HL-60/S4 treated with phorbol 12-myristate 13-acetate at 8.2 ng/mL for 4 days and 3 days (cell line): ENCODE data around the gene DSC1.
"Not testable (repeated sequence)": the region's sequence is repeated elsewhere in the genome, so short reads cannot be mapped to it uniquely, and the experiment has no call there.

Experiments
- in situ Hi-C: fragments of 300-500 bp; cut with MboI; formaldehyde crosslinking; loops from 2 replicates; pipeline ENCODE4 v1.15.0; 2022; ENCODE audit warnings: low sequenced_read_pairs

The DSC1 gene

DNA sequence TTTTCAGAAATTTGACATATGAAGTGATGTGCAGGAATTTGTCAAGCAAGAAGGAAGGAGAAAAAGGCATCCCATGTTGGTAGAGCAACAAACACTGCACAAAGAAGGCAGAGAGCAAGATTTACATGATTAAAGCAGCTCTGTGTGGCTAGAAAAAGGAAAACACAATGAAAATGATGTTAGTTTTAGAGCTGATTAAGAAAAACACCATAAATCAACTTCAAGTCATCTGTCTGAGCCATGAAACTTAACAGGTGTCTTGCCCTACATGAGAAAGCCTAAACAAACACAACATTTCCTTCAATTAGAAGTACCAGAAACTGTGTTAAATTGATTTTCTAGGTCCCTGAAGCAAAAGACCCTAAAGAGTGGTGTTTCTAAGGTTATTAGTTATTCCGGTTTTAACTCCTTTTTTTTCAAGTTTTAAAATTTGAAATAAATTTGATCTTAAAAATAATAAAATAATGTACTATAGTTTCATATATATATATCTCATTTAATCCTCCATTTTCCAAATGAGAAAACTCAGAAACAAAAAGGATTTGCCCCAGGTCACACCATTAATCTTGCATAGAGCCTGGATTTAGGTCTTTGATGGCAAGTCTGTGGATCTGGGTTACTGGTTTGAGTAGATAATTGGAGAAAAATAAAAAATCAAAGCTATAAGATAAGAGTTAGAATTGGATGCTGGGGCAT lies 8.6 kb upstream of the DSC1 start:
- in situ Hi-C loops: no loop called here

DNA sequence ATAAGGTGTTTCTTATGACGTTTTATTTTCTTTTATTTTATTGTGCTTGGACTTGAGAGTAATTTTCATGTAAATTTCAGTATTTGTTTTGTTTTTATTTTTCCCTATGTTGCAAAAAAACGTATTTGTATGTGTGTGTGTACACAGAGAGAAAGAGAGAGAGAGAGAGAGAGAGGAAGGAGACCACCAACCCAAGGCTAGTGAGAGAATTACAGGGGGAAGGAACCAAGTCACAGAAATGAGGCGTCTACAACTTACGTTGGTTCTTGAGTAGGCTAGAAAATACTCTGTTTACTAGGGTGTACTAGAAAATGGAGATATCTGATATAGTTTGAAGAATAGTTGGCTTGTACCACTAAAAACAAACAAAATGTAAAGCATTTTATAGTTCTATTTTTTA lies 7.7 kb upstream of the DSC1 start:
- in situ Hi-C loops: no loop called here

DNA sequence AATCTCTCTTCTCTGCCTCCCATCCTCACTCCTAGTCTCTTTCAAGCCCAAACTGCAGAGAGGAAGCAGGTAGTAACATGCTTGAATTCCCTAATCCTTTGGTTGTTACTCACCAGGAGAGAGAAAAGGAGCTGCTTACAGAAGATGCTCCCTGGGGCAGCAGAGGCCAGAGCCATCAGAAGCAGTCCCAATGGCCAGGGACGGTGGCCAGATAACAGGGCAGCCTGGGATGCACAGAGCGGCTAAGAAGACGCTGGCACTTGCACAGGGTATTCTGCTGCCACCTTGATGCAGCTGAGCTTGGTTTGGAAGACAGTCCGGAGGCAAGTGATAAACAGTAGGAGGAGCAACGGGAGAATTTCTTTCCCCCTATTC lies 250 bp downstream of the DSC1 start:
- in situ Hi-C loops: no loop called here

DNA sequence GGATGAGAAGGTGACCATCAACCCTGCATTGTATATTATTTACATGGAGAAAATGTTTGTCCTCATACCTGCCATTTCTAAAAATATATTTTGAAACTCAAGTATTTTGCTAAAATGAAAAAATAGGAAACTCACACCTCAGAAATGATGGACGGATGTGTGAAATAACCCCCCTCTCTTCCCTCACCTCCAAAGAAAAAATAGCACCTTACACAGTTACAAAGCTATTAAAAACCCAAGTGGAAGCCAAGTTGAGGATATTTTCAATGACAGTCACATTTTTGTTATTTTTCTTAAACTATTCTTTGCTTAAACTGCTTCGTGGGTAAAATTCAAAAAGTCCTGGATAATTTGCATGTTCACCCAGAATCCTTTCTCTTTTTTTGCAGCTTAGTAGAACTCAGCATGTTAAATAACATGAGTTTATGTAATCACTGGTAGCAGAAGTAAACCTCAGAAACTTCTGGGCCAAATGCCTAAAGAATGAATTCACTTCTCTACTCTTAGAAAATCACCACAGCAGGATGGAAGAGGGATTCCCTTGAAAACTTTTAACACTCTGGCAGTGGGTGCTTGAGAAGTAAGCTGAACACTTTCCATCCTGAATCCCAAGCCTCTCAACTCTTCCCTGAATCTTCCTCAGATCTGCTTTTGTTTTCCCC lies 768 bp downstream of the DSC1 start:
- in situ Hi-C loops: no loop called here

DNA sequence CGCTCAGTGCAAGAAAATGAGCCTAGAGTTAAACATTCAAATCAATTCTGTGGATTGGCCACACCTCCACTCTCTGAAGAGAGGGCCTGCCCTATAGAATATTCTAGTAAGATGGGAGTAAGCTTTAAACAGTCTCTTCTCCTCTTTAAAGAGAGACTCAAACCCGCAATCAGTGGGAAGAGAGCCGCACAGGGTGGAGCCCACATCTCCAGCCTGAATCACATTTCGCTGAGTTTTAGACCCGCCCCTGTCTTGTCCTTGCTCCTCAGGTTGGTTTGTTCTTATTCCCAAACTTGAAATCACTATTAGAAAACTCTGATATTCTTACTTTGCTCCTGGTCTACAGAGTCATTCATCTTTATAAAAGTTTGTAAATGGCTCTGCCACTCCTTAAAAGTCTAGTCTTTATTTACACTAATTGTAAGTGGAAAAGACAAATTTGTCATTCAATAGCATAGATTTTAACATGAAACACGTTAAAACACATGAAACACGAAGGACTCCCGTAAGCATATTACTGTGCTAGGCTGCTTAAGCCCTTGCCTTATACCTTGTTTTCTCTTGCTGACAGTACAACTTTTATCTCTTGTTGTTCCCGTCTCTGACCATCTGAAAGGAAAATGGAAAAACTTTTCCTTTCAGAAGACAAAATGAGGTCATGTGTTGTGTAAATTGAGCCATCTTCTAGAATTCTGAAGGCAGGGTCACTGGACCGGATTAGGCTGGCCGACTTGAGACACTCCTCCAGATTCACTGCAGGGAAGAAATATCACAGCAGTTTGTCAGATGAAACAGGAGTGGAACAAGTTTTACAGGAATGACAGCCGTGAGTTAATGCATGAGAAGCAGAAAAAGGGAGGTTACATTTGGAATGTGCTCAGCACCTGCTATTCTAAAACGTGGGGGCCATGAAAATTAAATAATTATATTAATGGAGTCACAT lies 5.6 kb downstream of the DSC1 start:
- in situ Hi-C loops: no loop called here

DNA sequence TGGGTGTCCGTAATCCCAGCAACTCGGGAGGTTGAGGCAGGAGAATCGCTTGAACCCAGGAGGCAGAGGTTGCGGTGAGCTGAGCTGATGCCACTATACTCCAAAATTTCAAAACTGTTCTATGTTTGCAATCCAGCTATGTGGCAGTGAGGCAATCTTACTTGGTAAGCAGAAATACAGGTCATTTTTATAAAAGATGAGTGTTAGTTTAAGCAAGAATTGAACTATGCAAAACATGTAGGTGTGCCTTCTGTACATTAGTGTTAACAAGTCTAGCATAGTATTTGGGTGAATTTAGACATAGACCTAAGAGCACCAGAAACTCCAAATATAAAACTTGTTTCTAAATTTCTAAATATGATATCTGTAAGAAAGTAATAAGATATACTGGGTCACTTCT lies 7.2 kb downstream of the DSC1 start:
- in situ Hi-C loops: no loop called here

DNA sequence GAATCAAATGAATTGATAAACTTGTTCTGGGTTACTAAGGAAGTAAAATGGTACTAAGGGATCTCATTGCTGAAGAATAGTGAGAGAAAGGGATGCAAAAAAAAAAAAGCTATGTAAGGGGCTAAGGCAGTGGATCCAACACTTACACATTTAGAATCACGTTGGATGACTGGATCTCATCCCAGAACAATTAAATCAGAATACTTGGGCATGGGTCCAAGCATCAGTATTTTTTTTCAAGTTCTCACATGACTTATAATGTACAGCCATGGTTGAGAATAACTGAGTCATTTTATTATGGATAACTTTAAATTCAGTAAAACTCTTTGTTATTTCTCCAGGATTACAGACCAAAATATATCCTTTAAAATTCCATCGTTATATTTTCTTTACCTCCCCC lies 8.5 kb downstream of the DSC1 start:
- in situ Hi-C loops: no loop called here

DNA sequence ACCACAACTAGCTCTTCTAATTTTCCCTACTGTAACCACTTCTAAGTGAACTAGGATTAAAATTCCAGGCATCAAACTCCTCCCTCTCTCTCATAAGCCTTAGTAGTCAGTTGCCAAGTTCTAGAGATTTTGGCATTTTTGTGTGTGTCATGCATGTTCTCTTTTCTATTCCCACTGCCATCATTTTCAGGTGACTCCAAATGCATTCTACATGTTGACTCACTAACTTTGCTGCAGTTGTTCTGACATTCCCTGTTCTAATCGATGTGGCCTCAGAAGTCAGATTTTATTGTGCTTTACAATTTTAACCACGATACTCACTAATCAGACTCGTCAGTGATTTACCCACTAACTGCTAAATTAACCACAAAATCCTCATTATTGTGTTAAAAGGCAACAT lies 13.3 kb downstream of the DSC1 start:
- in situ Hi-C loops: no loop called here

DNA sequence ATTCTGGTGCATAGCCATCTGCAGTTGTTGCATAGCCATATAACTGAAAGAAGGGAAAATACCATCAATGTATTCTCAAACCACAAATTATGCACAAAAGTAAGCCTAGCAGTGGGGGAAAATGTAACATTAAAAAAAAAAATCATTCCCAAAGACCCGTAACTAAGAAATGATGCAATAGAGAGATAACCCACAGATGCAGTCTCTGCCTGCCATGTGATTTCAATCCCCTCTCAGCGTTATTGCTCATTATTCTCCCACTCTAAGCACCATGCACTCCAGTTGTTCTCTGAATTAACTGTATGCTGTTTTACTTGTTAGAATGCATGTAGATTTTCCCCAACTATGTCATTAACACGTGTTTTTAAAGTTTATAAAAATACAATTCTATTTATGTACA lies 14.1 kb downstream of the DSC1 start:
- in situ Hi-C loops: no loop called here

DNA sequence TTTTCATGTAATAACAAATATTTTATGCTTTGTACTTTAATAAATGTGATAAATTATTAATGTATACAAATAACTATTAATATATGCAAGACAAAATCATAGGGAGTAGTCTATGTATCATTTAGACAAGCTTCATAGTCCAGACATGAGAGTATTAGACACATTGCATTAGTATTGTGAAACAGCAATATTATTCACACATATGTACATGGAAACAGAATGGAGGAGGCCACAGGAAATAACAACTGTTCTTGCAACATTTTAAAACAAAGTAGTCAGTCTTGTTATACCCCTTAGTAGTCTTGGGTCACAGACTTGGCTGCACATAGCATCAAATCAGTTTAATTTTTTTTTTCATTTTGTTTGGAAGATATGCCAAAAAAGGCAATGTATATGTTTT lies 15.8 kb downstream of the DSC1 start:
- in situ Hi-C loops: no loop called here

DNA sequence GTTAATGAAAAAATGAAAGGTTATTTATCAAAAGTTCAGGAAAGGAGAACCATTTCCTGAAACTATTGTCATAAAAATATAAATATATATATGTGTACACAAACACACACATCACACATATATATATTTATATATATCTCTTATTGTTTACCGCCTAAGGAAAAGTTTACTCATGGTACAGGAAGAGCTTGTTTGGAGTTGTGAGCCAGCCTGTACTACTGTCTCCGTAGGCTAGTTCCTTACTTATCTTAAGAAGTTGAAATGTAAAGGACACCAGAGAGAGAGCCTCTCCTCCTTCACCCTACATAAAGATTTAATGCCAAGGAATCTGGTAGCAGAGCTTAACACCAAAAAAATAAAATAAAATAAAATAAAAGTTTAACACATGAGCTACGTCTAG lies 19.6 kb downstream of the DSC1 start:
- in situ Hi-C loops: no loop called here

DNA sequence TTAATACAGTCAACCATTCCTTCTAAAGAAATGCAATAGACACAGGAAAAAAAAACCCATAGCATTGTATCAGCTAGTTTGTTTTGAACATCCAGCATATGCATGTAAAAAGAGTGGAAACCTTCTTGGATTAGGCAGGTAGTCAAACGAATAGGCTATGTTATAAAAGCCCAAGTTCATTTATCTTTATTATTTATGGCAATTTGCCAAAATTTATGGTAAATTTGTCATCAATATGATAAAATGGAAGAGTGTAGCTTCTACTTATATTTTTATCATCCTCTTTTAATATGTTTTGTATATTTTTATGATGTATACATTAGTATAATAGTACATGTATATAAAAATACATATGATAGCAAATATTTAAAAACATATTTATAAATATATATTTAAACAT lies 23.9 kb downstream of the DSC1 start:
- in situ Hi-C loops: no loop called here

DNA sequence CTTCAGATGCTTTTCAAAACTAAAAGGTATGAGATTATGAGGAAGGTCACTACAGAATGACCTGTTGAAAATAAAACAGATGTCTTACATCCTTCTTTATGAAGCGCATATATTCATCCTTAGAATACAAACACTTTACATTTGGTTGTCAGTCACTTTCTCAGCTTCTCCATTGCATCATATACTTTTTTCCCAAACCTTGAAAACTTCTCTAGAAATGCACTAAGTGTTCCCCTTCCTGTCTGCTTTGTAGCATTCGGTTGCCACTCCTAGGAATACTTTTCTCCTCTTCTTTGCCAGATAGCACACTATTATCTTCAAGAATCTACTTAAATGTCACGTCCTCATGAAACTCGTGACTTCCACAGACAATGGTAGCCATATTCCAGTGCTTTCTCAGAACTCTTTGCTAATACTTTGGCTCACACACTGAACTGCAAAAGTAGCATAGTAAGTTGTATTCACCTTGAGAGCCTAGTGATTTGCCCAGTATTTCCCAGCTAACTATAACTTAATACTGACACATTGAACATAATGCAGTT lies 27.6 kb downstream of the DSC1 start:
- in situ Hi-C loops: no loop called here

DNA sequence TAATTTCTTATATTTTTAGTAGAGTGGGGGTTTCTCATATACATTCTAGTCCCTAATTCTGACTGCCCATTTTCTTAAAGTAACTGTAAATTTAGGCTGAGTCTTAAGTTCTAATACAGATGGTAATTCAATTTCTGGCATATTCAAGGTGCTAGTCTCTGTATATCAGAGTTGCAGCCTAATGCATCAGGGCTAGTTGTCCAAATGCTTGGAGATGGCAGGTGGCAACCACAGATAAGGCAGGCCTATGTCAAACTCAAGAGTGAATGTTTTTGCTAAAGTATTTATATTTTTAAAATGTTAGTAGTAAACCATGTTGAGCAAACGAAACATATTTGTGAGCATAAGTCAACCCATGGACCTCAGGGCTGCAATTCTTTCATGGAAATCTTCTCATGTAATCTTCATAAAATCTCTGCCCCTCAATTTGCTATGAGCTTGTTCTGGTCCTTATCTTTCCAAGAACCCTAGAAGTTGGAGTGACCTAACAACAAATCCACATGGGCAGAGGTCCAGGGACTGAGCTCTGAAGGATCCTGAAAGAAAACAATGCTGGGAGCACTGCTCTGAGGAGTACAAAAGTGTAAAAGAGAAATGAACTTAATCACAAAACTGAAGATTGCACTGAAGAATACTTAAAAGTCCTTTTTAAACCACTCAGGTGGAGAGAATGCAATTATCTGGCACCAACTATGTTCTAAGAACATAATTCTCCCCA lies 33.1 kb downstream of the DSC1 start:
- in situ Hi-C loops: no loop called here

DNA sequence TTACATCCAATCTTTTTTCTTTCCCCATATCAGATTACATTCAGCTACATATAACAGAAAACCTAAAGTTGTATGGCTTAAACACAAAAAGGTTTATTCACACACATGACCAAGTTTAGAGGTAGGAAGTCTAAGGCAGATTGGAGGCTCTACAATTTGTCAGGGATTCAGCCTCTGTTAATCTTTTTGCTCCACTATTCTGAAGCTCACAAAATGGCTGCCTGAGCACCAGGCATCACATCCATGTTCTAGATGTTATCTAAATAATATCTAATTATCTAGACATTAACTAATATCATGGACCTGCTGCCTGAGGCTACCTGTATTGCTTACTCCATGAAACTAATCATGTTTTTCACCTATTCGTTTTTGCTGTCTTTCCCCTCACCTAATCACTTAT lies 36.8 kb downstream of the DSC1 start:
- in situ Hi-C loops: no loop called here

DNA sequence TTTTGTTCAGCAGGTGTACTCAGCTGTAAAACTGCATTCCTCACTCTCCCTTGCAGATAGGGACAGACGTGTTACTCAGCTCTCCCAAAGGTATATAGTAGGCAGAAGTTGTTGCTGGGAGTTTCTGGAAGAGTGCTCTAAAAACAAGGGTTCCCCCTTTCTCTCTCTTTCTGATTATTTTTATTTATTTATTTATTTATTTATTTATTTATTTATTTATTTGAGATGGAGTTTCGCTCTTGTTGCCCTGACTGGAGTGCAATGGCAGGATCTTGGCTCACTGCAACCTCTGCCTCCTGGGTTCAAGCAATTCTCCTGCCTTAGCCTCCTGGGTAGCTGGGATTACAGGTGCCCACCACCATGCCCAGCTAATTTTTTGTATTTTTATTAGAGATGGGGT lies 39.5 kb downstream of the DSC1 start:
- in situ Hi-C loops: not testable (repeated sequence)

DNA sequence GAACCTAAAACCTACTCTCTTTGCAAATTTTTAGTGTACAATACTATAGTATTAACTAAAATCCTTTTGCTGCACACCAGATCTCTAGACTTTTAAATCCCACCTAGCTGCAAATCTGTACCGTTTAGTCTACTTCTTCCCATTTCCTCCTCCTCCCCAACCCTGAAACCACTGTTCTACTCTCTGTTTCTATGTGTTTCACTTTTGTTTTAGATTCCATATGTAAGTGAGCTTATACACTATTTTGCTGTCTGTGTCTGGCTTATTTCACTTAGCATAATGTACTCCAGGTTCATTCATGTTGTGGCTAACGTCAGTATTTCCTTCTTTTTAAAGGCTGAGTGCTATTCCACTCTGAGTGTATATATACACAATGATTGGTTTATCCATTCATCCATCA lies 42.1 kb downstream of the DSC1 start:
- in situ Hi-C loops: no loop called here

DNA sequence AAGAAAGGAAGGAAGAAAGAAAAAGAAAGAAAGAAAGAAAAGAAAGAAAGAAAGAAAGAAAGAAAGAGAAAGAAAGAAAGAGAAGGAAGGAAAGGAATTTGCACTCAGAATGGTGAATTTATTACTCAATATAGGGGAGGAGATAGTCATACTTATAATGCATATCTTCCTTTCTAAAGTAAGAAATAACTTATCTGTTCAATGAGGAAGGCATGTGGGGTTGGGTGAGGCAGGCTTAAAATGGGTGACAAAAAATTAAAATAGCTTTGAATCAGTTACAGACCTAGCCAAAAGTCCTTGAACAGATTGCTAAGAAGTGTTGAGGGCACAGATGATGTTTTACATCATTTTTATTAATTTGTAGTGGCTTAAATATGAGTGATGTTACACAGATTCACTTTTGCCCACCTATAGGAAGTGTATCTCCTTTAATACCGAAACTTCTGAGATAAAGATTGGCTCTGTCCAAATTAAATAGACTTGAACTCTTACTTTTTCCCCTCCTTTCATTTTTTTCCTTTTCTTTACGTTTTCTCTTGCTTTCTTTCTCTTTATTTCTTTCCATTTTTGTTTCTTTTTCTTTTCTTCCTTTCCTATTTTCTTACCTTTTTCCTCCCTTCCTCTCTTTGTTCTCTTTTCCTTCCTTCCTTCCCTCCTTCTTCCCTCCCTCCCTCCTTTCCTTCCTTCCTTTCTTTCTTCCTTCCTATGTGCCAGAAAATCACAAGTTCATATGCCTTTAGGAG lies 45.6 kb downstream of the DSC1 start:
- in situ Hi-C loops: no loop called here

DNA sequence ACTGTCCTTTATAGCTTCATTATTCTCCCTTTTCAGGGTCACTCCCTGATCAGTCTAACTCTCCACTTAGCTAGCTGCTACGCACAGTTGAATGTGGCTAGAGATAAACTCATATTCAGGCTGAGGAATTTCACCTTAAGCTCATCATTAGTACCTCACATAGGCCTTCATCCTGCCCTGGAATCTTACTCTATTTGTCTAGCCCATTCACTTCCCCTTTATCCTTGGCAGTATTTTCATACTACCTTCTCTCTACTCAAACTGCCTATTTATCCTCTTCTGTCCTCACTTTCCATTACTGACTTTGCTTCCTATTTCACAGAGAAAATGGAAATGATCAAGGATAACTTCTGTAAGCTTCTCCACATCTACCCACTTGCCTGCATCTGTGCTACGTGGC lies 49.9 kb downstream of the DSC1 start:
- in situ Hi-C loops: no loop called here

DNA sequence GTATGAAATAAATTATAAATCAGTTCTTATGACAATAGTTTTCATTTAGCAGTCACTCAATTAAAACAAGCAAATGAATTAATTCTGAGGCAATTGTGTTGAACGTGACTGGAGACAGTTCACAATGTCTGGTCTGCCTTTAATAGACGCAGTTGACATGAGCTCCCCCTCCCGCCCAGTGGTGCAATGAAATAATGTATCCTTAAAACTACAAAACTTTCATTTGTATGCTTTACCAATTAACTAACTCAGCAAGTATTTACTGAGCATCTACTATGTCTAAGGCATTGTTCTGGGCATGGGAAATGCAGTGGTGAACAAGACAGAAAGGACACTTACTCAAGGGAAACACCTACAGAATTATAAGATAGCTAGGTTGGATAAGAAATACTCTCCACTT lies 56.9 kb downstream of the DSC1 start:
- in situ Hi-C loops: no loop called here
